Measurements from ENCODE around the gene FCN2. TPM values are rescaled to one million over a fixed set of nuclear protein-coding genes. Genes with fewer than 3 reads are reported as not detected.

The FCN2 gene
- total RNA-seq, 1 donor from 2014 or later = not detected

DNA sequence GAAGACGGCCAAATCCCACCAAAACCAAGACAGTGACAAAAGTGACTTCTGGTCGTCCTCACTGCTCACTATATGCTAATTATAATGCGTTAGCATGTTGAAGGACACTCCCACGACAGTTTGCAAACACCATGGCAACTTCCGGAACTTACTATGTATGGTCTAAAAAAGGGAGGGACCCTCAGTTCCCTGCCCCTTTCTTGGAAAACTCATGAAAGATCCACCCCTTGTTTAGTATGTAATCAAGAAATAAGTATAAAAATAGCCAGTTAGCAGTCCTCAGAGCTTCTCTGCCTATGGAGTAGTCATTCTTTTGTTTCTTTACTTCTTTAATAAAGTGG, 9.5 kb downstream of the FCN2 start:
- peaks cover 29% of the 10 kb centered on the region for H3K27me3 Mint-ChIP-seq (ENCODE audit: low read depth)
- H3K27ac Mint-ChIP-seq (ENCODE audit: unreplicated experiment) = no peak overlapping the region
- TF ChIP-seq, protein P1, sequence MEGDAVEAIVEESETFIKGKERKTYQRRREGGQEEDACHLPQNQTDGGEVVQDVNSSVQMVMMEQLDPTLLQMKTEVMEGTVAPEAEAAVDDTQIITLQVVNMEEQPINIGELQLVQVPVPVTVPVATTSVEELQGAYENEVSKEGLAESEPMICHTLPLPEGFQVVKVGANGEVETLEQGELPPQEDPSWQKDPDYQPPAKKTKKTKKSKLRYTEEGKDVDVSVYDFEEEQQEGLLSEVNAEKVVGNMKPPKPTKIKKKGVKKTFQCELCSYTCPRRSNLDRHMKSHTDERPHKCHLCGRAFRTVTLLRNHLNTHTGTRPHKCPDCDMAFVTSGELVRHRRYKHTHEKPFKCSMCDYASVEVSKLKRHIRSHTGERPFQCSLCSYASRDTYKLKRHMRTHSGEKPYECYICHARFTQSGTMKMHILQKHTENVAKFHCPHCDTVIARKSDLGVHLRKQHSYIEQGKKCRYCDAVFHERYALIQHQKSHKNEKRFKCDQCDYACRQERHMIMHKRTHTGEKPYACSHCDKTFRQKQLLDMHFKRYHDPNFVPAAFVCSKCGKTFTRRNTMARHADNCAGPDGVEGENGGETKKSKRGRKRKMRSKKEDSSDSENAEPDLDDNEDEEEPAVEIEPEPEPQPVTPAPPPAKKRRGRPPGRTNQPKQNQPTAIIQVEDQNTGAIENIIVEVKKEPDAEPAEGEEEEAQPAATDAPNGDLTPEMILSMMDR (IDR thresholded peaks at IDR 0.05) = no peak
- peaks cover 4% of the 10 kb centered on the region for H3K4me1 Mint-ChIP-seq (ENCODE audit: low read depth)
- DNase-seq (ENCODE audit: low spot score) = no peak
- no peak overlapping the region for H3K4me3 Mint-ChIP-seq (ENCODE audit: unreplicated experiment)
- no peaks in the 10 kb centered on the region for H3K9me3 Mint-ChIP-seq (ENCODE audit: low read depth)
- H3K36me3 Mint-ChIP-seq (ENCODE audit: low read depth) = no peaks in the 10 kb centered on the region

DNA sequence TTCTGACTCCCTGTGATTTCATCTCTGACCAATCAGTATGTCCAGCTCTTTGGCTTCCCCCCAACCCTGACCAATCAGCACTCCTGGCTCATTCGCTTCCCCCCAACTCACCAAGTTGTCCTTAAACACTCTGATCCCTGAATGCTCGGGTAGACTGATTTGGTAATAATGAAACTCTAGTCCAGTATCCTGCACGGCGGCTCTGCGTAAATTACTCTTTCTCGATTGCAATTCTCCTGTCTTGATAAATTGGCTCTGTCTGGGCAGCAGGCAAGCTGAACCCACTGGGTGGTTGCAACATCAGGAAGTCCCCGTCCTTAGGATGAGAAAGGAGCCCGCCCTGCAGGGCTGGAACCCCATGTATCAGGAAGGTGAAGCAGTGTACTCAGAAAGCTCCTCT, 10.4 kb downstream of the FCN2 start:
- no peak for DNase-seq (ENCODE audit: low spot score)
- peaks cover 12% of the 10 kb centered on the region for H3K4me1 Mint-ChIP-seq (ENCODE audit: low read depth)
- H3K36me3 Mint-ChIP-seq (ENCODE audit: low read depth) = no peaks in the 10 kb centered on the region
- no peaks in the 10 kb centered on the region for H3K9me3 Mint-ChIP-seq (ENCODE audit: low read depth)
- H3K27me3 Mint-ChIP-seq (ENCODE audit: low read depth) = peaks cover 29% of the 10 kb centered on the region
- H3K27ac Mint-ChIP-seq (ENCODE audit: unreplicated experiment) = no peak overlapping the region
- TF ChIP-seq, protein P1 (IDR thresholded peaks at IDR 0.05) = no peak
- H3K4me3 Mint-ChIP-seq (ENCODE audit: unreplicated experiment) = no peak overlapping the region

- no peak overlapping the region for H3K4me3 Mint-ChIP-seq (ENCODE audit: unreplicated experiment)
- no peaks in the 10 kb centered on the region for H3K9me3 Mint-ChIP-seq (ENCODE audit: low read depth)
- TF ChIP-seq, protein P1 (IDR thresholded peaks at IDR 0.05) = no peak
- H3K27me3 Mint-ChIP-seq (ENCODE audit: low read depth) = peaks cover 23% of the 10 kb centered on the region
- no peak overlapping the region for H3K27ac Mint-ChIP-seq (ENCODE audit: unreplicated experiment)
- peaks cover 18% of the 10 kb centered on the region for H3K4me1 Mint-ChIP-seq (ENCODE audit: low read depth)
- H3K36me3 Mint-ChIP-seq (ENCODE audit: low read depth) = no peaks in the 10 kb centered on the region
- no peak for DNase-seq (ENCODE audit: low spot score)
These were observed 11.1 kb downstream of the FCN2 start for GRCh38 chr9:134891713-134892112.

DNA sequence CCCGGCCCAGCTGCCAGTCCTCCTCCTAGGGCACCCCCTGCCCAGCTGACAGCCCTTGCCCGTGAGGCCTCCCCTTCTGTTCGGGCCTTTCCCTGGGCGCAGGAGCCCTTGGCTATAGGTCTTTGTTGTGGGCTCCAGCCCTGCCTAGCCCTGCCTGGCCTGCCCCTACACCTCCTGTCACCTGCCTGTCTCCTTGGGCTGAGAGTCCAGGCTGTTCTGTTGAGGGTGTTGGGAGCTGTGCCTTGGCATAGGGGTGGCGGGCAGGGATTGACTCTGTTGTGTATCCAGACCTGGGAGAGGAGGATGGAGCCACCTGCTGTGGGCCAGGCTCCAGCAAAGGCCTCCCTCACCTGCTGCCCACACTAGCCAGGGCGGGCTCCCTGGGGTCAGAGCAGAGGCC, 11.6 kb downstream of the FCN2 start:
- TF ChIP-seq, protein P1 (IDR thresholded peaks at IDR 0.05) = no peak
- Mint-ChIP-seq H3K4me1 (ENCODE audit: low read depth) (peaks cover 21% of the 10 kb centered on the region), H3K9me3 (ENCODE audit: low read depth) (no peaks in the 10 kb centered on the region), H3K36me3 (ENCODE audit: low read depth) (no peaks in the 10 kb centered on the region), H3K27ac (ENCODE audit: unreplicated experiment) (no peak overlapping the region), H3K27me3 (ENCODE audit: low read depth) (peaks cover 18% of the 10 kb centered on the region), H3K4me3 (ENCODE audit: unreplicated experiment) (no peak overlapping the region)
- no peak for DNase-seq (ENCODE audit: low spot score)

GRCh38 chr9:134892820-134893420, 12.3 kb downstream of the FCN2 start:
- H3K4me1 Mint-ChIP-seq (ENCODE audit: low read depth) = peaks cover 21% of the 10 kb centered on the region
- no peak overlapping the region for H3K27ac Mint-ChIP-seq (ENCODE audit: unreplicated experiment)
- peaks cover 12% of the 10 kb centered on the region for H3K27me3 Mint-ChIP-seq (ENCODE audit: low read depth)
- DNase-seq (ENCODE audit: low spot score) = peak; percentile 36
- no peaks in the 10 kb centered on the region for H3K9me3 Mint-ChIP-seq (ENCODE audit: low read depth)
- TF ChIP-seq, protein P1 (IDR thresholded peaks at IDR 0.05) = no peak
- H3K4me3 Mint-ChIP-seq (ENCODE audit: unreplicated experiment) = no peak overlapping the region
- no peaks in the 10 kb centered on the region for H3K36me3 Mint-ChIP-seq (ENCODE audit: low read depth)

Measured in chondrocyte (in vitro differentiated cells).